GM04504 (cell line): ENCODE results near the gene LCN1.
"Not testable (repeated sequence)": the region's sequence is repeated elsewhere in the genome, so short reads cannot be mapped to it uniquely, and the experiment has no call there.

ENCODE experiments used
- DNase-seq: peaks from one replicate; pipeline ENCODE4 v3.0.0-alpha.2; 2012; ENCODE audit warnings: low read depth

LCN1 gene

GRCh38 chr9:135504262-135505243 is 16.7 kb upstream of the LCN1 start:
- peak; percentile 17 for DNase-seq

GRCh38 chr9:135505406-135506187 is 15.6 kb upstream of the LCN1 start:
- DNase-seq, result no peak

DNA sequence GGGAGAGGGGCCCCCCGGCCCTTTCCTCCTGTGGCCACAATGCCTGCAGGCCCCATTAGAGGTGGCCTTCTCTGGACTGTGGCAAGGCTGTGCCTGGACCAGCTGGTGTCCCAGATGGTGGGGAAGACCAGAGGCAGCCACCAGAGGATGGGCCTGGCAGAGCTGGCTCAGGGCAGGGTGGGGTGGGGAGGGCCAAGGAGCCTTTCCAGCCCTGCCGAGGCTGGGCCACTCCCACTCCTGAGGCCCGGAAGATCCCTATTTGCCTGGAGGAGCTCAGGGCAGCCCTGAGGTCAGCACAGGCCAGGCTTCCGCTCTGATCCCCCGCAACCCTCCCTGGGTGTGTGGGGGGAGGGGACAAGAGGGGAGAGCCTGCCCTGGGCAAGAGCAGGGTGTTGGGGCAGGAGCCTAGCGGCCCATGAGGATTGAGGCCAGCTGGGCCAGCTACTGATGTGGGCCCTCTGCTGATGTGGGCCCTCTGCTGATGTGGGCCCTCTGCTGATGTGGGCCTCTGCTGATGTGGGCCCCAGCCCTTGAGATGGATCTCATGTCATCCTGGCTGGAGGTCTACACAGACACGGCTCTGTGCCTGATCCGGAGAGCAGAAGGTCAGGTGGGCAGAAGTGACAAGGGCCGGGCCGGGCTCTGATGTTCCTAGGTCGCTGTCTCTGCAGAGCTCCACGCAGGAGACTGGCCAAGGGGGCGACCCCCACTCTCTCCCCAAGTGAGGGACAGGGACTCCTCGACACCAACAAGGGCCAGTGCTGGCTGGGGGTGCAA is 14.7 kb upstream of the LCN1 start:
- DNase-seq, result no peak

- DNase-seq, result no peak
These were observed 13.9 kb upstream of the LCN1 start for GRCh38 chr9:135507104-135508035.

DNA sequence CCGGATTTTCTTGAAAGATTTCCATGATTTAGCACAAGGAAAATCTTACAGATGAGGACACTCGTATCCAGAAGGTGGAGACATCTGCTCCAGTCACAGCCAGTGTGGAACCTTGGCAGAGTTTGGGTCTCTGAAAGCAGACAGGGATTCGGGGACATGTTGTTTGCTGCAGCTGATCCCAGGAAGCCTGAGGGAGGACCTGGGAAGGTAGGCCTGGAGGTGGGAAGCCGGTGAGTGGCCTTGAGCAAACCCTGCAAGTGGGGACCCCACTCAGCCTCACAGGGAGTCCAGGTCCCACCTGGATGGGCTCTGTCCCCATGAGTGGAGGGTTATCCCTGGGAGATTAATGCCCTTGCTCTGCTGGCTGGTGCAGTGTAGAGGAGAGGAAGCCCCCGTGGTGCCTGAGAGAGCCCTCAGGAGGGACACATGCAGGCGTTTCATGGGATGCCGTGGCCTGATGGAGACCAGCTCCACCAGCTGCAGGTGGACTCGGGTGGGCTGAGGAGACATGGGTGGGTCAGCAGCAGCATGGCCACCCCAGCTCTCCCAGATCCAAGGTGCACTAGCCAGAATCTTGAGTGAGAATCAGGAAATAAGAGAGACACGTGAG is 12.9 kb upstream of the LCN1 start:
- DNase-seq, result no peak

GRCh38 chr9:135509458-135509857 is 11.8 kb upstream of the LCN1 start:
- no peak for DNase-seq

DNA sequence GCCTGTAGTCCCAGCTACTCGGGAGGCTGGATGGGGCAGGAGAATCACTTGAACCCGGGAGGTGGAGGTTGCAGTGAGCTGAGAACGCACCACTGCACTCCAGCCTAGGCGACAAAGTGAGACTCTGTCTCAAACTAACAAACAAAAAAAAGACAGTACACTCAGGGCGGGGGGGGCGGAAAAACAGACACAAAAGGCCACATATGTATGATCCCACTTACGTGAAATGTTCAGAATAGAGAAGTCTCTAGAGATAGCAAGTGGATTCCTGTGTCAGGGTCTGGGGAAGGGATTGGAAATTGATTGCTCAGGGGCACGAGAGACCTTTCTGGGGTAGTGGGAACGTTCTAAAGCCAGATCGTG is 9.0 kb upstream of the LCN1 start:
- DNase-seq, result no peak

DNA sequence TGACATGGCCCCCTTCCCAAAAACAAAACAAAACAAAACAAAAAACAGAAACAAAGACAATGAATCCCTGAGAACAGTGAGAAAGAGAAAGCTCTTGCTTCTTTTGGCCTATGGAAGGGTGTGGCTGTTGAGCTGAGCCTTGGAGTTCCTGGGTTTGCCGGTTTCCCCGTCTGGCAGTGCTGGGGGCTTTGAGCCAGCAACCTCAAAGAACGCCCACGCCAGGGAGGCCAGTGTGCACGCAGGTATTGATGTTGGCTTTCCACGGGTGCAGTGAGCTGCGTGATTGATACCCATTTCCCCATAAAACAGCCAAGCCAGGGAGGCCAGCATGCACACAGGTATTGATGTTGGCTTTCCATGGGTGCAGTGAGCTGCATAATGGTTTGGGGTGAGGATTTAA is 8.3 kb upstream of the LCN1 start:
- DNase-seq, result no peak

DNA sequence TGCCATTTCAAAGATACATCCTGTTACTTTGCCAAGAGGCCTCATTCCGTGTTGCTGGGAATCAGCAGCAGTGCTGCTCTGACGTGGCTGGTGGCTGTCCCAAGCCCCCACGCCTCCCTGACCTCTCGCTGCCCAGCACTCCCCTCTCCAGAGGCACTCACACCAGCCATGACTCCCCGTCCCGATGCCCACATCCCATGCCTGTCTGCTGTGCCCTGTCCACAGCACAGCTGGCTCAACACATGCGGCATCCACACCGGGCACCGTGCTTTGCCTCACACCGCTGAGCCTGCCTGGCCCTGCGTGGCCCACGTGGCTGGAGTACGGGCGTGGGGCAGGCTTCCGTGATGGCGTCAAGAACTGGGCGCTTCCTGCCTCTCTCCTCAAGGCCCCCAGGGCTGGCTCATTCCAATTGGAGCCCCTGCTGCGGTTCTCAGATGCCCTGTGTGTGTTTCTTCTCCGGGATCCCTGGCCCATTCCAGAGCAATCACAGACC is 7.8 kb upstream of the LCN1 start:
- no peak for DNase-seq

- not testable (repeated sequence) for DNase-seq
These were observed 7.3 kb upstream of the LCN1 start for GRCh38 chr9:135513906-135514305.

DNA sequence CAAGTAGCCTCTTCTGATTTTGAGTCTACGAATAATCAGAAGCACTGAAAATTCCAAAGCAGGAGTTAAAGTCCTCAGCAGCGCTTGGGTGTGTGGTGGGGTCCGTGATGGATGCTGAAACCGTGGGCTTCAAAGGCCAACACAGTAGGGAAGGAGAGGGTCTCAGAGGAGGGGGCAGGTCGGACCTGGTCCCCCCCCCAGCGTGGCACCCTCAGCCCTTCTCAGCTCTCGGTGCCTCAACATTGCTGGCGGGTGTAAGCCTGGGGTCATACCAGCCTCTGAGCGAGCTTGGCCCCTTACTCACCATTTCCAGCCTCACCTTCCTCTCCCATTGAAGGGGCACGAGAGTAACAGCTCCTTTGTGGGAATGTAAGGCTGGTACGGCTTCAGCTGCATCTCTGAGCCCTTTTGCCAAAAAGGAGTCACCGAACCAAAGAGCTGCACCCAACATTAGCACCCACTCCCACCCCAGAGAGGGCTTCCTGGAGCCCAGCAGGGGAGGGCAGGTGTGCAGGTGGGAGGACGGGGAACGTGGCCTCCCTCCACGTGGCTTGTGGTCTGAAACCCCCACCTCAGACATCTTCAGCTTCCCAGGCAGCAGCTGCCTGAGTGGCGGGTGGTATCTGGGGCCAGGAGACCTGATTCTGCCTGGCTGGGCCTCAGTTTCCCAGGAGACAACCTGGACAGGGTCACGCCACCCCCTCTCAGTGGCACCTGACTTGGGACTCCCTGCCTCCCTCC is 6.7 kb upstream of the LCN1 start:
- DNase-seq, result no peak

GRCh38 chr9:135515083-135515951 is 5.9 kb upstream of the LCN1 start:
- no peak for DNase-seq

DNA sequence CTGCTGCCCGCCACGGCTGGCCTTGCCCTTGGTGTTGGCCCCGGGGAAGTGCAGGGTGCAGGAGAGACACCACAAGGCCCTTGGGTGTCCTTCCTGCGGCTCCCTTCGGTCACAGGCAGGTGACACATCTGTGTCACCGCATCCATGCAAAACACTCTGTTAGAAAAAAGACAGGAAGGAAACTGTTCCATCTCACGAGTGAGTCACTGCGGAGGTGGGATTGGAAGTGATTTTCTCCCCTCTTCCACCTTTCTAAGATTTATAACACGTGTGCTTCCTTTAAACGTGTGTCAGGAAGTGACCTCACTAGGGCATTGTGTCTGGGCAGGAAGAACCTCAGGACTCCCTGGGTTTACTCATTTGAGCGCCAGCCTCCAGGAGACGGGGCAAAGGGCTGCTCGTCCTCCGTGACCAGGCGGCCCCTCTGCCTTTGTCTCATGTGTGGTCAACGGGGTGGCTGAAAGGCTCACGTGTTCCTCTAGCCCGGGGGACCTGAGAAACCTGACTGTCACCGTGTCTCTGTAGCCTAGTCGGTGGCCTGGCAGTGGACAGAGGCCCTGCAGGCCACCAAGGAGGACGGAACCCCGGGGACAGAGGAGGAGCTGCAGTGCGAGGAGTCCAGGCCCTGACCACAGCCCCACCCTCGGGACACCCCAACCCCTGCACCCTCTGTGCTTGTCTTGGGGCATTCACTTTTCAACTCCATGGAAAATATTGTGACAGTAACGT is 4.9 kb upstream of the LCN1 start:
- DNase-seq, result no peak

- no peak for DNase-seq
These were observed 3.8 kb upstream of the LCN1 start for GRCh38 chr9:135517407-135517822.

- DNase-seq, result no peak
These were observed 1.9 kb upstream of the LCN1 start for GRCh38 chr9:135519179-135519971.

- DNase-seq, result no peak
These were observed 412 bp downstream of the LCN1 start for GRCh38 chr9:135521608-135522095.
